Peyer's patch (tissue), 4 donors: ENCODE results near the gene OXLD1.

Source experiments
- POLR2A ChIP-seq, 2 donors: fragments of 450-650 bp; IDR thresholded peaks; one replicate each; pipeline ENCODE4 v1.5.1; 2017; ENCODE audit warnings: antibody characterized with exemption in 2 of 2, mild to moderate bottlenecking in 2 of 2, moderate library complexity in 2 of 2
- TF ChIP-seq, protein P1 (sequence below), 6 experiments: fragments of 450-650 bp in 4 of 6; fragments of 200-600 bp in 2 of 6; sonication (generic) in 1 of 6; IDR thresholded peaks; one replicate each; pipeline ENCODE4 v1.5.1; 2017 to 2019; ENCODE audit warnings: antibody characterized with exemption in 6 of 6, mild to moderate bottlenecking in 3 of 6, moderate library complexity in 1 of 6

GRCh38 chr17:81705518-81706231, 39.3 kb upstream of the OXLD1 start:
- TF ChIP-seq POLR2A (IDR thresholded peaks at IDR 0.05), result no peak
- TF ChIP-seq, protein P1, sequence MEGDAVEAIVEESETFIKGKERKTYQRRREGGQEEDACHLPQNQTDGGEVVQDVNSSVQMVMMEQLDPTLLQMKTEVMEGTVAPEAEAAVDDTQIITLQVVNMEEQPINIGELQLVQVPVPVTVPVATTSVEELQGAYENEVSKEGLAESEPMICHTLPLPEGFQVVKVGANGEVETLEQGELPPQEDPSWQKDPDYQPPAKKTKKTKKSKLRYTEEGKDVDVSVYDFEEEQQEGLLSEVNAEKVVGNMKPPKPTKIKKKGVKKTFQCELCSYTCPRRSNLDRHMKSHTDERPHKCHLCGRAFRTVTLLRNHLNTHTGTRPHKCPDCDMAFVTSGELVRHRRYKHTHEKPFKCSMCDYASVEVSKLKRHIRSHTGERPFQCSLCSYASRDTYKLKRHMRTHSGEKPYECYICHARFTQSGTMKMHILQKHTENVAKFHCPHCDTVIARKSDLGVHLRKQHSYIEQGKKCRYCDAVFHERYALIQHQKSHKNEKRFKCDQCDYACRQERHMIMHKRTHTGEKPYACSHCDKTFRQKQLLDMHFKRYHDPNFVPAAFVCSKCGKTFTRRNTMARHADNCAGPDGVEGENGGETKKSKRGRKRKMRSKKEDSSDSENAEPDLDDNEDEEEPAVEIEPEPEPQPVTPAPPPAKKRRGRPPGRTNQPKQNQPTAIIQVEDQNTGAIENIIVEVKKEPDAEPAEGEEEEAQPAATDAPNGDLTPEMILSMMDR (IDR thresholded peaks at IDR 0.05), result no peak
